ENCODE results near the gene PDE4D.

DNA sequence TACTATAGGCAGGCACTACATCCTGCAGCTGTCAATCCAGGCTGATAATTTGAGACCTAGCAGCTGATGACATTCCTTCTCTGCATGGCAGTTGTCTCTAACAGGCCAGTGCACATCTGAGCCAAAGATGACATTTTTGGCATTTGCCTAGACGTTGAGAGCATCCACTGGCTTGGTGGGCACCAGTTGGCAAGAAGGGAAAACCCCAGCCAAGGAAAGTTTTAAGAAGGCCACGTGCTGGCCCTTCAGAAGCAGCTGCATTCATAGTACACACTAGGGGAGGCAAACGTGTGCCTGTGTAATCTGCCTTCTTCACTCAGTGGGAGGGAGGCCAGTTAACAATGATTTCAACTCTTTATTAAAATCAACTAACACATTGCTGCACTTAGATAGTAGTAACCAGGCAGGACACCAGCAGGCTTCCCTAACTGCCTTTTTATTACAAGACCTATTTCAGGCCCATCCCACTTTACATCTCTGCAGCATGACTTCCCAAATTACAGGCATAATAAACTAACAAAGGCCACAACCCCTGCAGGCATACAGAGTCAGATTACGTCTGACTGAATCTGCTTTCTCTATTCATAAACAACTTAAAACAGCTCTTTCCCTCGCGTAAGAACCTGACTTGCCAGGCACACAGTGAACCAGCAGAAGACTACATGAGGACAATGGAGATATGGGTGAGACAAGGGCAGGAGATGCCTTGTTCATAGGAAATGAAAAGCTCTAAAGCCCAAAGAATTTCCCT lies 576.3 kb downstream of the PDE4D start:
- TF ChIP-seq, protein P1, sequence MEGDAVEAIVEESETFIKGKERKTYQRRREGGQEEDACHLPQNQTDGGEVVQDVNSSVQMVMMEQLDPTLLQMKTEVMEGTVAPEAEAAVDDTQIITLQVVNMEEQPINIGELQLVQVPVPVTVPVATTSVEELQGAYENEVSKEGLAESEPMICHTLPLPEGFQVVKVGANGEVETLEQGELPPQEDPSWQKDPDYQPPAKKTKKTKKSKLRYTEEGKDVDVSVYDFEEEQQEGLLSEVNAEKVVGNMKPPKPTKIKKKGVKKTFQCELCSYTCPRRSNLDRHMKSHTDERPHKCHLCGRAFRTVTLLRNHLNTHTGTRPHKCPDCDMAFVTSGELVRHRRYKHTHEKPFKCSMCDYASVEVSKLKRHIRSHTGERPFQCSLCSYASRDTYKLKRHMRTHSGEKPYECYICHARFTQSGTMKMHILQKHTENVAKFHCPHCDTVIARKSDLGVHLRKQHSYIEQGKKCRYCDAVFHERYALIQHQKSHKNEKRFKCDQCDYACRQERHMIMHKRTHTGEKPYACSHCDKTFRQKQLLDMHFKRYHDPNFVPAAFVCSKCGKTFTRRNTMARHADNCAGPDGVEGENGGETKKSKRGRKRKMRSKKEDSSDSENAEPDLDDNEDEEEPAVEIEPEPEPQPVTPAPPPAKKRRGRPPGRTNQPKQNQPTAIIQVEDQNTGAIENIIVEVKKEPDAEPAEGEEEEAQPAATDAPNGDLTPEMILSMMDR (conservative IDR thresholded peaks at IDR 0.05; ENCODE audit: low read depth, low read length) = no peak
- TF ChIP-seq EZH2phosphoT487 (IDR thresholded peaks at IDR 0.05; ENCODE audit: borderline replicate concordance, low read length) = no peak
- TF ChIP-seq EZH2 (IDR thresholded peaks at IDR 0.05; ENCODE audit: low read length, unreplicated experiment) = no peak
